M059J (cell line): ENCODE measurements around the gene IGF2BP1. TPM values are rescaled to one million over a fixed set of nuclear protein-coding genes. Genes with fewer than 3 reads are reported as not detected.
"Not testable (repeated sequence)": the region's sequence is repeated elsewhere in the genome, so short reads cannot be mapped to it uniquely, and the experiment has no call there.

Source experiments
- DNase-seq: peaks from one replicate; pipeline ENCODE4 v3.0.0-alpha.2; 2012; ENCODE audit warnings: low read depth
- total RNA-seq: library from RNA; depleted of rRNA; stranded (reverse); fragments of >200 nt; shearing (Covaris generic); gene quantifications from 2 replicates; pipeline ENCODE4 v1.2.3, GENCODE V29; 2014

Gene IGF2BP1
- total RNA-seq, 1 experiment from 2014 or later = 1.6 TPM

DNA sequence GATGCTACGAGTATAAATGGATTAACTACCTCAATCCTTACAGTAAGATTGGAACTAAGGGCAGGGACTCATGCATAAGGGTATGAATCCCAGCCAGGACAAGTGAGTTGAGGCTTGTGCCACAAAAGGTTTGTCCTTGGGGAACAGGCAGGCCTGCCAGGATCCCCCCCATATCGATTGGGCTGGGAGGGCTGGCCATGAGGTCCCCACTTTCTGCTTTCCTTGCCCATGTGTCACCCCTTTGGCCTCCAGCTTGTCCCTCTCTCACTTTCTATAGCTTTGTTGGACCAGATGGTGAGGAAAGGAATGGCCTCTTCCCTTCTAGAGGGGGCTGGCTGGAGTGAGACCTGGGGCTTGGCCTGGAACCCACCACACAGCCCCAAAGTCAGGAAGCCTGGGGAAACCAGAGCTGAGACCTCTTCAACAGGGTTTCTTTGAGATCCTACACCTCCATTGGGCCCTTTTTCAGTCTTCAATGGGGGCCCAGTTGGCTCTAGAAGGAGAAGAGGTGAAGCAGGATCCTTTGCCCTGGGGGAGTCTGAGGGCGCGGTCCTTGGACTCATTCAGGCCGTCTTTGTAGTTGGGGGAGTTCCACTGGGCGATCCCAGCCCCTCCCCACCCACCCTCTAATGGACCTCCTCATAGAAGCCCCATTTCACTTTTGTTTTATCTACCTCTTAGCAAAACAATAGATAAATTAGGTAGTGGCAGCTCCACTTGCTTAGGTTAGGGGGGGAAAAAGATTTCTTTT, 57.3 kb downstream of the IGF2BP1 start:
- no peak for DNase-seq

DNA sequence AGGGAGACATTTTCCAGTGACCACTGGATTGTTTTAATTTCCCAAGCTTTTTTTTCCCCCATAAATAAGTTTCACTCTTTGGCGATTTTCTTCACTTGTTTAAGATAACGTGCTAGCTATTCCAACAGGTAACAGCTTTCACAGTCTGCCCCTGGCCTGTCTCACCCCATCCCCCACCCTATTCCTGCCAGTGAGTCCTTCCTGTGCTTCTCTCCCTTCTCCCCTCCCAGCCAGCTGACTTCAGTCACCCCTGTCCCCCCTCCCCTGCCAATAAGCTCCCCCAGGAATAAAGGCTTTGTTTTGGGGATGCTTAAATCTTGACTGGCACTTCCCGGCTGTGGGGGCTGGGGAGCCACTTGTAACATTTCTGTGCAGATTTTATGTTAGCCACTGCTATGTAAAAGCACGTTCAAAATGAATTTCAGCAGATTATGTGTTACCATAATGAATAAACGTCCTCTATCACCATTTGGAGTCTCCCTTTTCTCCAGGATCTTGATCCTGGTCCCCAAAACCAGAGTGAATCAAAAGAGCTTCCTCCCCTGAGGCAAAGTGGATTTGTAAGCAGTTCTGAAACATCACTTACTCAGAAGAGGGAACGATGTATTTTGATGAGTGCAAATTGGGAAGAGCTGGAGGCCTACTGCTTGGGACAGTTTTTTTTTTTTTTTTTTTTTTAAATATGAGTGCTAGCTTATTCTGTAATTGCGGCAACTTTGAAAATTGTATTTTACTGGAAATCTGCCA, 58.2 kb downstream of the IGF2BP1 start:
- peak; percentile 10 for DNase-seq

DNA sequence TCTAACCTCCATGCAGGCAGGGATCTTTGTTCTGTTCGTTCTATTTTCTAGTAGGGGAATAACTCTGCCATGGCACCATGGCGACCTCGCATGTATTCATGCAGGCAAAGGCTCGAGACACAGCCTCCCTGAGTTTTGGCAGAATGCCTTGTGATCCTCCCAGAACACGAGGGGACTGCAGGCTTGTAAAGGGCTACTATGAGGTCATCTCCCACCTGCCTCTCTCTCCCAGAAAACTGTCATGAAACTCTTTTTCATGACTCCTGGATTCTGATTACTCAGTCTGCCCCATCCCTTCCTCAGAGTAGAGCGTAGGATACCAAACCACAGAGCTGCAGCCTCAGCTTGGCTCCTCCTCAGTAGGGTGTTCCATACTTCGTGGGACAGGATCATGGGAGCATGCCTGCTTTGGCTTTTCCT, 64.3 kb downstream of the IGF2BP1 start:
- DNase-seq = peak; percentile 50

DNA sequence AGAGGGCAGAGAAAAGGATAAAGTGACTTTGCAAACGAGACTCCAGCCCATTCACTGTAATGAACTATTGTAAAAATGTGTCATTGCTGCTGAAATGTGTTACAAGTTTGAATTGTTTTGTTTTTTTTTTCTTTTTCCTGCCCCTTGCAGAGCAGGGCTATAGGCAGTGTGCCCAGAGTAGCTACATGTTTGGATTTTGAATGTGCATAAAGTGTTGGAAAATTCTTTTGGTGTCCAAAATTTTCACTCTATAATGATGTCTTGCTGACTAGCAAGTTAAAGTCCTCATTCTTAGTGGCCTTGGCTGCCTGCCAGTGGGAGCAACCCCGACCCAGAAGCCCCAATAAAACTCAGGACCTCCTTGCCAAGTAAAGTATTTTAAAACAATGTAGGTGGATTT, 66.5 kb downstream of the IGF2BP1 start:
- peak; percentile 18 for DNase-seq

DNA sequence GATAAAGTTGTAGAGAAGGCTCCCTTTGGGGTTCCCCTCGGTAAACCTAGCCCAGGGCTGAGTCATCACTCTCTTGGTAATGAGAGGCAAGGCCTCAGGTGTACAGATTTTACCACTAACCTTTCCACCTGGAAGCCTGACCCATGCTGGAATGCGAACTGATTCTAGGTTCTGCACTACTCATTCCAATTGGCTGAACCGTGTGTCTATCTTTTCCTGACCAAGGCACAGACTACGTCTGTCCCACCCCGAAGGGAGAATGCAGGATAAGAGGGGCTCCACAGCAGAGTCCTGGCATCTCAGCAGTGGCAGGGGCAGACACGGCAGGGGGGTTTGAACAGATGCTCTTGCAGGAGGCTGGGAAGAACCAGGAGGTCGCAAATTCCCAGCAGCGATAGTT, 70.0 kb downstream of the IGF2BP1 start:
- DNase-seq = no peak

DNA sequence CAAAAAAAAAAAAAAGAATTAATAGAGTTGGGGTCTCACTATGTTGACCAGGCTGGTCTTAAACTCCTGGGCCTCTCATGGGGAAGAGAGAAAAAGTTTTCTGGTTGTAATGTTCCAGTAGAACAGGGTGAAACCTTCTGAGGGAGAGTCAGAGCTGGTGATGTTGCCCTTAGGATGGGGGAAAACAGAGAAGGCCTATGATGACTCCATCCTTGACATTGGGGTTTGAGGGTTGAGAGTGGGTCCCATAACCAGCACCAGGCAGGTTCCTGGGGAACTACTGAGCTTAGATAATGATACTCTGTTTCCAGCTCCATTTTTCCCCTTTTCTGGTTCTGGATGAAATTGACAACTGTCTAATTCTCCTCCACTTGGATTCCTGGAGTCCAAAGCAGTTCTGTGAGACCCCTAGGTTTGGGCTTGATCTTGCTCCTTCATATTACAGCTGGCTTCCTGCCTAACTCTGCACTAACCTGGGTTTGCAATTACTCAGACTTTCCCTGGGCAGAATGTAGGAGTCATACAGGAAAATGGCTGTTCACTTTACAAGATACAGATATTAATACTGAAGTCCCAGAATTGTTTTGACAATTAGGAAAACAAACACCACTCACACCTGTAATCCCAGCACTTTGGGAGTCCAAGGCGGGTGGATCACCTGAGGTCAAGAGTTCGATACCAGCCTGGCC, 72.5 kb downstream of the IGF2BP1 start:
- peak; percentile 67 for DNase-seq

DNA sequence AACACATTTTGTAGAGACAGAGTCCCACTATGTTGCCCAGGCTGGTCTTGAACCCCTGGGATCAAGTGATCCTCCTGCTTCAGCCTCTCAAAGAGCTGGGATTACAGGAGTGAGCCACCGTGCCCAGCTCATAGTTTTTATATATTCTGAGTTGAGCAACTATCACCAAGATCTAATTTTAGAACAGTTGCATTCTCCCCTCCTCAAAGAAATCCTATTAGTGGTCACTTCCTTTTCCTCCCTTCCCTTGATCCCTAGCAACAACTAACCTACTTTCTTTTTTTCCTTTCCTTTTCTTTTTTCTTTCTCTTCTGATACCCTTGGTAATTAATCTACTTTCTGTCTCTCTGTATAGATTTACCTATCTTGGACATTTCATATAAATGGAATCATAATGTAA, 73.9 kb downstream of the IGF2BP1 start:
- peak; percentile 35 for DNase-seq

DNA sequence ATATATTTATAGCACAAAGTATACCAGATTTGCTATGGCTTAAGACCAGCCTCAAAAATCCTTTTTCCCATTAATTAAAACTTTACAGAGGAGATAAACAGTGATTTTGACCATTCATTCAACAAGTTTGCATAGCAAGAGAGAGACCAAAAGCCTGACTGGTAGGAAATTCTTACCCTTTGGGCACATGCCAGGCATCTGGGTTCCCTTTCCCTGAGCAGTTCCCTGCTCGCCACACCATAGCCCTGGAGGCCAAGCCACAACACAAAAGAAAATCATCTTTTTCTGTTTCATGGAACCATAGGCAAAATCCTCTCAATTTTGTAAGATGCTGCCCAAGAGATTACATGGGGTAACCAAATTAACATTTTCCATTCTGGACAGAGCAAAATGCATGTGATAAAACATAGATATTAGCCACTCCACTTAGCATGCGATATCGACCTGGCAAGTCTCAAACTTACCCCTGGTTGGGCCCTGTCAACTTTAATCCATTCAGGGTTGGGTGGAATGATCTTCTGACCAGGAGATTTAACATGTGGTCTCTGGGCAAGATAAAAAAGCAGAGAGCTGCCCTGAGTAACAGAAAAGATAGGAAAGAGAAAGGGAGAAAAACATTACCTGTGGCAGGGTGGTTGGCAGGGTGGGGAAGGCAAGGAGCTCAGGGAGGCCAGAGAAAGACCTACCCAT, 77.8 kb downstream of the IGF2BP1 start:
- DNase-seq = peak; percentile 37

DNA sequence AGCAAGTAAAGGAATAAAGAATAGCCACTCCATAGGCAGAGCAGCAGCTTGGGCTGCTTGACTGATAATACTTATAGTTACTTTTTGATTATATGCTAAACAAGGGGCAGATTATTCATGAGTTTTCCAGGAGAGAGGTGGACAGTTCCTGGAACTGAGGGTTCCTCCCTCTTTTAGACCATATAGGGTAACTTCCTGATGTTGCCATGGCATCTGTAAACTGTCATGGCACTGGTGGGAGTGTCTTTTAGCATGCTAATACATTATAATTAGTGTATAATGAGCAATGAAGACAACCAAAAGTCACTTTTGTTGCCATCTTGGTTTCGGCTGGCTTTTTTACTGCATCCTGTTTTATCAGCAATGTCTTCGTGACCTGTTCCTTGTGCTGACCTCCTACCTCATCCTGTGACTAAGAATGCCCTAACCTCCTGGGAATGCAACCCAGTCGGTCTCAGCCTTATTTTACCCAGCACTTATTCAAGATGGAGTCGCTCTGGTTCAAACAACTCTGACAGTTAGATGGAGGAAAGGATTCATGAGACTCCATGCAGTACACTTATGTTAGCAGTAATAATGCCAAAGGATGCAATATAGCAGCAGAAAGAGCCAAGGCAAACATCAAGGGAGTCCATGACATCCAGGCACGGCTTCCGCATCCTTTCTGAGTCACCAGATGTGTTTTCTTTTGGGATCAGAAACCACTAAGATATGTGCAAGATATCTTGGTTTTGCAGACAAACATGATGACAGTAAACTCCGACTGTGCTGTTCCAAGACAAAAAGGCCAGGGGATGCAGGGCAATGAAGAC, 79.6 kb downstream of the IGF2BP1 start:
- peak; percentile 88 for DNase-seq

DNA sequence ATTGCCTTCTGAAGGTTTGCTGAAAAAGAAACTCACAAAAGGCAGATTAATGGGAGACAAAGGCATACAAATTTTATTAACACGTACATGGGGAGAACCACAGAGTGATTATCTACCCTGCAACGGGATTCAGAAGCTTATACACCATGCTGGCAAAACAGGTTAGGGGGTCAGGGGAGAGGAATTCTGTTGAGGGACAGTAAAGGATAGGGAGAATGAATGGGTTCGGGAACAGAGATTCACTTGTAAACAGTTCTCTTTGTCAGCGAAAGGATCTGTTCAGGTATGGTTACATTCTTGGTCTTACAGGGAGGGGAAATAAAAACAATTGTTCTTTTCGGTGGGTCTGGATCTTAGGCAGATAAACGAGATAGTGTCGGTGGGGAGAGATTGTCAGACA, 81.1 kb downstream of the IGF2BP1 start:
- no peak for DNase-seq

DNA sequence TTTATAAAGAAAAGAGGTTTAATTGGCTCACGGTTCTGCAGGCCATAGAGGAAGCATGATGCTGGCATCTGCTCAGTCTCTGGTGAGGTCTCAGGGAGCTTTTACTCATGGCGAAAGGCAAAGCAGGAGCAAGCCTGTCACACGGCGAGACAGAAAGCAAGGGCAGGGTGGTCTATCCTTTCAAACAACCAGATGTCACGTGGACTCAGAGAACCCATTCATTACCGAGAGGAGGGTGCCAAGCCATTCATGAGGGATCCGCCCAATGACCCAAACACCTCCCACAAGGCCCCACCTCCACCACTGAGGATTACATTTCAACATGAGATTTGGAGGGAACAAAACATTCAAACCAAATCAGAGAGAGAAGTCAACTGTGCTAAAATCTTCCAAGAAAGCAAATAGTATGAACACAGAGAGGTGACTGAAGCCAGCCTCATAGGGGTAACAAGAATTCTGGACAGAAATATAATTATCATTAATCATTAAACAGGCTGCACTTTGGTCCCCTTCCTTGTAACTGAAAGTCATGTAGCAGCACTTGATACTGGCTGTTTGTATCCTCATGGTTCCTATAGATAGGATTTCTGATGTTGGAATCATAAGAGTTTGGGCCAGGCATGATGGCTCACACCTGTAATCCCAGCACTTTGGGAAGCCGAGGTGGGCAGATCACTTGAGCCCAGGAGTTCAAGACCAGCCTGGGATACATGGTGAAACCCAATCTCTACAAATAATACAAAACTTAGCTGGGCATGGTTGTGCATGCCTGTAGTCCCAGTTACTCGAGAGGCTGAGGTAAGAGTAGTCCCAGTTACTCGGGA, 82.9 kb downstream of the IGF2BP1 start:
- no peak for DNase-seq

DNA sequence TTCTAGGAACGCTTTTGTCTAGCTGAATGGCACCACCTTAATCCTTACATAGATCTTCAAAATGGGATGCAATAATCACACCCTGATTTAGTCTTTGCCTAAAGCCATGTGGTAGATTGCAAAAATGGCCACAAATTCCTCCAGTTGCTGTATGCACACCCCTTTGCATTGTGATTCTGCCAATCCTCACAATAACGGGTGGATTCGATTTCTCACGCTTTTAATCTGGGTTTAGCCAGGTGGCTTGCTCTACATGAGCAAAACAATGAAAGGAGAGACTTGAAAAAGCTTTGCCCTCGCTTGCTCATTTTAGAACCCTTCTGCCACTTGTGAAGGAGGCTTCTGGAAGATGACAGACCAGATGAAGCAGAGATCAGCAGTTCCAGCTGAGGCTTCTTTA, 85.0 kb downstream of the IGF2BP1 start:
- DNase-seq = no peak

DNA sequence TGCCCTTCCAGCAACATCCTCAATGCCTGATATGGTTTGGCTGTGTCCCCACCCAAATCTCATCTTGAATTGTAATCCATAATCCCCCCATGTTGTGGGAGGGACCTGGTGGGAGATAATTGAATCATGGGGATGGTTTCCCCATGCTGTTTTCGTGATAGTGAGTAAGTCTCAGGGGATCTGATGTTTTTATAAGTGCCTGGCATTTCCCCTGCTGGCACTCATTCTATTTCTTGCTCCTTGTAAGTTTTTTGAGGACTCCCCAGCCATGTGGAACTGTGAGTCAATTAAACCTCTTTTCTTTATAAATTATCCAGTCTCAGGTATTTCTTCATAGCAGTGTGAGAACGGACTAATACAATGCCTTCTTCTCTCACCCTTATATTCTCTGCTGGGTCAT, 87.9 kb downstream of the IGF2BP1 start:
- not testable (repeated sequence) for DNase-seq

DNA sequence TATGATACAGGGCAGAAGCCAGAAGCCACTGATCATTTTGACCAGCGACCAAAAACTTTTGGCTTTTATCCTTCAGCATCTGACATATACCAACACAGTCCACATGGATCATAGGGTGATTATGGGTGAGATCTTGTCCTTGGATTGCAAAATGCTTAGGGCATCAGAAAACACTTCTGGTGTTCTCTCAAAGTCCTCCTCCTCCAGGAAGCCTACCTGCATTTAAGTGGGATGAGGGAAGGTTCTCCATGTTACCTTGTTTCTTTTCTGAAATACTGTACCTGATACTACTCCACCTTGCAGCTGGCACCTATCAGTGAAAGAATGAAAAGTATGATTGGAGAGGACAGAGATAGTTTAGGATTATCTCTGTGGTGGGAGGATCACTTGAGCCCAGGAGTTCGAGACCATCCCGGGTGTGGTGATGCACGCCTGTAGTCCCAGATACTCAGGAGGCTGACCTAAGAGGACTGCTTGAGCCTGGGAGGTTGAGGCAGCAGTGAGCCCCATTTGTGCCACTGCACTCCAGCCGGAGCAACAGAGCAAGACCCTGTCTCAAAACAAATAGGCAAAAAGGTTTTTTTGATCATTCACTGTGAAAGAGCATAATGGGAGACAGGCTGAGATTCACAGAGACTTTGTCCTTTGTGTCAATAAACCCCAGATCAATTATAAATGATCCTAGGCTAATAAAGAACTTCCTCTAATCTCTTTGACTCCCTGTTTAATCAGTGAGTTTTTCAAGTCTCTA, 88.6 kb downstream of the IGF2BP1 start:
- no peak for DNase-seq

DNA sequence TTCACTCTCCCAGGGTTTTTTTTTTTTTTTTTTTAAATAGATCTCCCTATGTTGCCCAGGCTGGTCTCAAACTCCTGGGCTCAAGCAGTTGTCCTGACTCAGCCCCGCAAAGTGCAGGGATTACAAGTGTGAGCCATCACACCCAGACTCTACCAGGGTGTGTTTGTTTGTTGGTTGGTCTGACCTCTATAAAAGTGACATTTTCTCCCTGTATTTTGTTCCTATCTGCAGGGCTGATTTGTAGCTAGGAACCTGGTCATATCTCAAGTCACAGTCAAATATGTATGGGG, 89.1 kb downstream of the IGF2BP1 start:
- no peak for DNase-seq

DNA sequence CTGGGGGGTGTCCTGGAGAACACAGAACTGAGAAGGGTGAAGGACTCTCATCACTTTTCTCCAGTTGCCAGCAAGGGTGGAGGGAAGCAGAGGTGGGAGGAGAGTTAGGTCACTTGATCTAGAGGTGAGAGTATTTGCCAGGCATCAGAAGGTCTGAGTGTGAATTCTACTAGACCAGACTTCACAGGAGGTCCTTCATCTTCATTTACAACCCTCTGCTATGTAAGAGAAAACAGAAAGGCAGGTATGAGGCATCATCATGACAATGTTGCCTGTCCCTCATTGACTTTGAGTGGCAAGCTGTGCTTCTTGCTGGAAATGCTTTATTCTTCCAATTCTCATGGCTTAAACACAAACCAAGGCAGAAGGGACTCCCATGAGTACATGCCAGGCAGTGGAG, 89.5 kb downstream of the IGF2BP1 start:
- no peak for DNase-seq

DNA sequence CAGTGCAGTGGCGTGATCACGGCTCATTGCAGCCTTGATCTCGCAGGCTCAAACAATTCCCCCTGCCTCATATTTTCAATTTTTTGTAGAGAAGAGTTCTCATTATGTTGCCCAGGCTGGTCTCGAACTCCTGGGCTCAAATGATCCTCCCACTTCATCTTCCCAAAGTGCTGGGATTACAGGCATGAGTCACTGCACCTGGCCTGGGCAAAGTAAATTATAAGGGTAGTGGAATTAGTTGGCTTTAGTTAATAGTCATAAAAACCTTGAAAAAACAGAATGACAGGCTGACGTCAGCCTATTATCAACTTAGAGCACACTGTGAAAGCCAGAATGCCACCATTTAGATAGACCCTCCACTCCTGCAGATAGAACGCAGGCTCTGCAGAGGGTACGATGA, 91.9 kb downstream of the IGF2BP1 start:
- peak; percentile 24 for DNase-seq

DNA sequence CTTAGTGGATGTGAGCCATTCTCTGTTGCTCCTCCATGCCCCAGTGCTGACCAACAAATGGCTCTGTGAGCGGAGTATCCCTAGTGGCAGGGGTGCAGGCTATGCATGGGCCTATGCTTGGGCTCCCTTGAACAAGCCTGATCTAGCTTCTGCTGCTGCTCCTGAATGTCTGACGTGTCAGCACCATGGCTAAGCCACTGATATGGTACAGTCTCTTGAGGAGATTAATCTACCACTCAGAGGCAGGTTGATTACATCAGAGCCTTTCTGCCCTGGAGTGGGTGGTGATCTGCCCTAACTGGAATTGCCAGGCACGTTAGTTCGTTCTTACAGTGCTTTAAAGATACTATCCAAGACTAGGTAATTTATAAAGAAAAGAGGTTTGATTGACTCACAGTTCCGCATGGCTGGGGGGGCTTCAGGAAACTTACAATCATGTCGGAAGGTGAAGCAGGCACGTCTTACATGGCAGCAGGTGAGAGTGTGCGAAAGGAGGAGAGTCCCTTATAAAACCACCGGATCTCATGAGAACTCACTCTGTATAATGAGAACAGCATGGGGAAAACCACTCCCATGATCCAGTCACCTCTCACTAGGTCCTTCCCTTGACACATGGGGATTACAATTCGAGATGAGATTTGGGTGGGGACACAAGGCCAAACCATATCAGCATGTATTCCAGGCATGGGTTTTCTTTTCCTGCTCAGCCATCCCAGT, 93.9 kb downstream of the IGF2BP1 start:
- DNase-seq = no peak

DNA sequence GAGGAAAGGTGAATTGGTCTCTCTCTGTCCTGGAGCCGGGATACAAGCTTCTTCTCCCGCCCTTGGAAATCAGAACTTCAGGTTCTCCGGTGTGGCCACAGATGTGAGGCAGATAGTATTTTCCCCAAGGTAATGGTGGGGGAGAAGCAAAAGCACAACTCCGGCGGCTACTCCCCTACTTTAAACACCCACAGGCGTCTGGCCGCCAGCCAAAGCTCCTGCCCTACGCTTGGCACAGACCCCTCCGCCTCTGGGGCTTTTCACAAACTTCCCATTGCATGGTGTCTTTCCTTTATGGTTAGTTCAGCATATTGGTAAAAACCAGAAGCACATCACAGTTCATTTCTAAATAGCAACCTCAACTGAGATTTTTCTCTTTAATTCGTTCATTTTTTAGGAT, 95.9 kb downstream of the IGF2BP1 start:
- no peak for DNase-seq
